ENCODE data around the gene ITGA1.

- TF ChIP-seq, protein P1, sequence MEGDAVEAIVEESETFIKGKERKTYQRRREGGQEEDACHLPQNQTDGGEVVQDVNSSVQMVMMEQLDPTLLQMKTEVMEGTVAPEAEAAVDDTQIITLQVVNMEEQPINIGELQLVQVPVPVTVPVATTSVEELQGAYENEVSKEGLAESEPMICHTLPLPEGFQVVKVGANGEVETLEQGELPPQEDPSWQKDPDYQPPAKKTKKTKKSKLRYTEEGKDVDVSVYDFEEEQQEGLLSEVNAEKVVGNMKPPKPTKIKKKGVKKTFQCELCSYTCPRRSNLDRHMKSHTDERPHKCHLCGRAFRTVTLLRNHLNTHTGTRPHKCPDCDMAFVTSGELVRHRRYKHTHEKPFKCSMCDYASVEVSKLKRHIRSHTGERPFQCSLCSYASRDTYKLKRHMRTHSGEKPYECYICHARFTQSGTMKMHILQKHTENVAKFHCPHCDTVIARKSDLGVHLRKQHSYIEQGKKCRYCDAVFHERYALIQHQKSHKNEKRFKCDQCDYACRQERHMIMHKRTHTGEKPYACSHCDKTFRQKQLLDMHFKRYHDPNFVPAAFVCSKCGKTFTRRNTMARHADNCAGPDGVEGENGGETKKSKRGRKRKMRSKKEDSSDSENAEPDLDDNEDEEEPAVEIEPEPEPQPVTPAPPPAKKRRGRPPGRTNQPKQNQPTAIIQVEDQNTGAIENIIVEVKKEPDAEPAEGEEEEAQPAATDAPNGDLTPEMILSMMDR (IDR thresholded peaks at IDR 0.05) = no peak
- no peak for TF ChIP-seq ZFX (IDR thresholded peaks at IDR 0.05; ENCODE audit: borderline replicate concordance)
Measured at GRCh38 chr5:52892242-52892878, 104.6 kb downstream of the ITGA1 start.
